Amygdala (tissue), 56 donors: ENCODE results near the gene DRAXIN.

Experiments
- DNase-seq, 56 donors: peaks; one replicate each; lab custom pipeline; 2025; lab: John Stamatoyannopoulos, UW

DRAXIN gene

GRCh38 chr1:11654939-11655808 is 36.3 kb upstream of the DRAXIN start:
- no peak for DNase-seq

GRCh38 chr1:11657654-11658053 is 33.9 kb upstream of the DRAXIN start:
- DNase-seq, result no peak

GRCh38 chr1:11658542-11658941 is 33.0 kb upstream of the DRAXIN start:
- no peak for DNase-seq

- no peak for DNase-seq
Observed at GRCh38 chr1:11659748-11660147, 31.8 kb upstream of the DRAXIN start.

- no peak for DNase-seq
Observed at GRCh38 chr1:11661103-11661502, 30.4 kb upstream of the DRAXIN start.

- DNase-seq, result peak in 9 of 56 donors; percentile 19 to 37 (median 31)
Observed at GRCh38 chr1:11664336-11665065, 27.0 kb upstream of the DRAXIN start.

- DNase-seq, result no peak
Observed at GRCh38 chr1:11668516-11668915, 23.0 kb upstream of the DRAXIN start.

GRCh38 chr1:11670747-11671146 is 20.8 kb upstream of the DRAXIN start:
- DNase-seq, result no peak

- DNase-seq, result no peak
Observed at GRCh38 chr1:11671205-11671543, 20.3 kb upstream of the DRAXIN start.

- no peak for DNase-seq
Observed at GRCh38 chr1:11671544-11672286, 19.8 kb upstream of the DRAXIN start.

GRCh38 chr1:11673089-11673769 is 18.3 kb upstream of the DRAXIN start:
- DNase-seq, result no peak

- no peak for DNase-seq
Observed at GRCh38 chr1:11674488-11674887, 17.0 kb upstream of the DRAXIN start.

- no peak for DNase-seq
Observed at GRCh38 chr1:11675325-11675724, 16.2 kb upstream of the DRAXIN start.

GRCh38 chr1:11676386-11677103 is 15.0 kb upstream of the DRAXIN start:
- DNase-seq, result no peak

- no peak for DNase-seq
Observed at GRCh38 chr1:11678442-11678841, 13.1 kb upstream of the DRAXIN start.

- peak in 2 of 56 donors; percentile 58 to 75 for DNase-seq
Observed at GRCh38 chr1:11680270-11681070, 11.0 kb upstream of the DRAXIN start.

- DNase-seq, result peak in 54 of 56 donors; percentile 26 to 92 (median 76)
Observed at GRCh38 chr1:11681071-11681771, 10.3 kb upstream of the DRAXIN start, which contains the start of gene MAD2L2. TSS of gene MAD2L2 (minus strand) at chr1:11681148. CDS start at chr1:11680601, 547 bp downstream.

- DNase-seq, result no peak
Observed at GRCh38 chr1:11682287-11682771, 9.2 kb upstream of the DRAXIN start.
